Gastrocnemius medialis (tissue), 4 donors: ENCODE results near the gene SLFNL1.

Source experiments
- CTCF ChIP-seq, 5 experiments: fragments of 450-650 bp in 3 of 5; fragments of 200-600 bp in 2 of 5; sonication (generic) in 2 of 5; IDR thresholded peaks in 4 of 5; conservative IDR thresholded peaks in 1 of 5; 1 replicate in 4 of 5; 2 replicates in 1 of 5; pipeline ENCODE4 v1.5.1; 2016 to 2019; ENCODE audit warnings: antibody characterized with exemption in 5 of 5, mild to moderate bottlenecking in 3 of 5, moderate library complexity in 3 of 5
- POLR2A ChIP-seq, 2 donors: fragments of 450-650 bp; IDR thresholded peaks; one replicate each; pipeline ENCODE4 v1.6.1; 2017; ENCODE audit warnings: antibody characterized with exemption in 2 of 2, mild to moderate bottlenecking in 2 of 2, moderate library complexity in 2 of 2

- TF ChIP-seq CTCF (IDR thresholded peaks at IDR 0.05 in 4 of 5, conservative IDR thresholded peaks at IDR 0.05 in 1 of 5) (no peak), POLR2A (IDR thresholded peaks at IDR 0.05) (no peak)
These were observed 10.6 kb upstream of the SLFNL1 start for GRCh38 chr1:41032147-41032546.
